Spleen (tissue), 13 donors: ENCODE measurements around the gene MAGEB16. TPM values are rescaled to one million over a fixed set of nuclear protein-coding genes. Genes with fewer than 3 reads are reported as not detected.

Experiments used
- DNase-seq: peaks from one replicate; pipeline ENCODE4 v3.0.0-alpha.2; 2020
- H3K27ac ChIP-seq, 8 donors: fragments of 200-600 bp; sonication (generic) in 7 of 8; 1 replicate in 4 of 8; 2 replicates in 4 of 8; pipeline versions ENCODE4 v1.5.0 to v1.8.0; 2016 to 2021; ENCODE audit warnings: inconsistent platforms in 4 of 8, mild to moderate bottlenecking in 4 of 8, moderate library complexity in 1 of 8
- H3K27me3 ChIP-seq, 7 donors: fragments of 200-600 bp; sonication (generic) in 6 of 7; replicated peaks in 1 of 7; 1 replicate in 4 of 7; 2 replicates in 3 of 7; pipeline versions ENCODE4 v1.5.0 to v1.8.0; 2016 to 2021; ENCODE audit warnings: inconsistent platforms in 3 of 7, mild to moderate bottlenecking in 1 of 7
- H3K36me3 ChIP-seq, 6 donors: fragments of 200-600 bp; sonication (generic) in 5 of 6; 1 replicate in 4 of 6; 2 replicates in 2 of 6; pipeline versions ENCODE4 v1.5.0 to v1.8.0; 2016 to 2021; ENCODE audit warnings: inconsistent platforms in 2 of 6
- H3K4me1 ChIP-seq, 6 donors: fragments of 200-600 bp; sonication (generic) in 5 of 6; 1 replicate in 3 of 6; 2 replicates in 3 of 6; pipeline versions ENCODE4 v1.5.0 to v1.8.0; 2016 to 2021; ENCODE audit warnings: inconsistent platforms in 3 of 6
- H3K4me3 ChIP-seq, 8 donors: fragments of 200-600 bp; sonication (generic) in 7 of 8; 1 replicate in 4 of 8; 2 replicates in 4 of 8; pipeline versions ENCODE4 v1.5.0 to v1.8.0; 2016 to 2021; ENCODE audit warnings: inconsistent platforms in 4 of 8, mild to moderate bottlenecking in 4 of 8, moderate library complexity in 2 of 8
- H3K9me3 ChIP-seq, 8 donors: fragments of 200-600 bp; sonication (generic) in 7 of 8; 1 replicate in 4 of 8; 2 replicates in 4 of 8; pipeline versions ENCODE4 v1.5.0 to v1.8.0; 2016 to 2021; ENCODE audit warnings: inconsistent platforms in 4 of 8
- POLR2A ChIP-seq, 3 donors: fragments of 450-650 bp; IDR thresholded peaks; one replicate each; pipeline ENCODE4 v1.5.1; 2017; ENCODE audit warnings: antibody characterized with exemption in 3 of 3, mild to moderate bottlenecking in 1 of 3
- POLR2AphosphoS5 ChIP-seq, 3 donors: sonication (generic); formaldehyde crosslinking; IDR thresholded peaks; one replicate each; pipeline ENCODE4 v1.5.1; 2017; ENCODE audit warnings: antibody characterized with exemption in 3 of 3
- WGBS, 5 donors: extraction: QIAGEN DNeasy Blood & Tissue Kit in 3 of 5; methylation state at CpG; one replicate each; pipeline versions ENCODE4 v1.1.5 to v1.1.7; 2013 to 2018; 5-methylcytosine and 5-hydroxymethylcytosine counted together
- intact Hi-C: fragments of 100-400 bp; cut with DNase I; formaldehyde crosslinking; loops from one replicate; pipeline ENCODE4 v1.15.0; 2023; ENCODE audit warnings: low total_unique reads
- long read RNA-seq, 2 donors: transcript quantifications; one replicate each; lab custom pipeline, GENCODE V29; 2026
- polyA plus RNA-seq, 3 donors: library from polyadenylated mRNA; stranded (reverse); fragments of 200-250 nt; gene quantifications; one replicate each; pipeline ENCODE4 v1.2.1, GENCODE V29; 2013
- total RNA-seq, 7 donors: library from RNA; depleted of rRNA in 3 of 7; stranded (reverse); fragments of >200 nt in 3 of 7; fragmentation: NEBNext Ultra II Directional in 4 of 7; extraction: Animal tissue kit (Norgen Biotek cat#: 25700) in 4 of 7; gene quantifications; one replicate each; pipeline versions ENCODE4 v1.1.0 to v1.2.1, GENCODE V29; 2016 to 2021
- TF ChIP-seq, protein P1 (sequence below), 11 experiments: fragments of 200-600 bp in 7 of 11; fragments of 450-650 bp in 4 of 11; sonication (generic) in 4 of 11; IDR thresholded peaks in 8 of 11; conservative IDR thresholded peaks in 3 of 11; 1 replicate in 7 of 11; 2 replicates in 4 of 11; pipeline versions ENCODE4 v1.4.0 to v1.8.0; 2016 to 2021; ENCODE audit warnings: antibody characterized with exemption in 11 of 11, inconsistent platforms in 4 of 11, mild to moderate bottlenecking in 1 of 11
- donor health status: healthy with polysubstance abuse.
- donor health status: DM: no; HTN: no; CAD: no; lungs with moderate emphysema.
- donor health status: DM: no; HTN: no; CAD: no.
- donor health status: Bipolar disorder and iron deficiency.
- donor health status: healthy.
- donor health status: DM: no; HTN: no; CAD: no.
- donor health status: DM: yes; HTN: yes; CAD: no.

The MAGEB16 gene
- total RNA-seq, result not detected
- not detected for polyA plus RNA-seq
- long read RNA-seq, donor 1, result 0 reads
- long read RNA-seq, donor 2, result 0 reads

DNA sequence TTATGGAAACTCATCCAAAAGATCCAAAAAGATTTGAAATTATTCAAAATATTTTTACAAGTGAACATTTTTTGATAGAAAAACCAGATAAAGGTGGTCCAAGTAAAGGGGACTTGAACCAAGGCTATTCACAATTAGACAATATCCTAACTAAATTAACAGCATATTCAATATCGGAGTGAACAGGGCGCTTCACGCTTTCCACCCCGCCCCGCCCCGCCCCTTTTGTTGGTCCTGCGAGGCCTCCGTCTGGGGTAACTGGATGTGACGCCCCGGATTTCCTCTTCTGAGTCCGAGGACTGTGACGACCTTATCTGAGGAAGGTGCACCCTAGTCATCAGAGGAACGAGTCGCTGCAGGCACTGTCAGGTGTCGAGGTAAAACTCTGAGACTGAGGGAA lies at the start of gene MAGEB16:
TSS of gene MAGEB16 (plus strand) at position 301 of the 400 bp plus-strand sequence. CDS start 3,855 bp downstream, outside the sequence.
- 81 to 97% (median 94%) methylated on average over 14 to 15 of the region's 15 CpGs for WGBS, 5 donors
- Histone ChIP-seq H3K4me1 (no peaks in the 10 kb centered on the region), H3K9me3 (no peaks in the 10 kb centered on the region), H3K4me3 (no peak within 1 kb of the TSS), H3K27ac (no peak within 1 kb of the TSS), H3K36me3 (no peaks in the 10 kb centered on the region), H3K27me3 (no peaks in the 10 kb centered on the region)
- no peak for TF ChIP-seq POLR2AphosphoS5 (IDR thresholded peaks at IDR 0.05)
- TF ChIP-seq, protein P1, sequence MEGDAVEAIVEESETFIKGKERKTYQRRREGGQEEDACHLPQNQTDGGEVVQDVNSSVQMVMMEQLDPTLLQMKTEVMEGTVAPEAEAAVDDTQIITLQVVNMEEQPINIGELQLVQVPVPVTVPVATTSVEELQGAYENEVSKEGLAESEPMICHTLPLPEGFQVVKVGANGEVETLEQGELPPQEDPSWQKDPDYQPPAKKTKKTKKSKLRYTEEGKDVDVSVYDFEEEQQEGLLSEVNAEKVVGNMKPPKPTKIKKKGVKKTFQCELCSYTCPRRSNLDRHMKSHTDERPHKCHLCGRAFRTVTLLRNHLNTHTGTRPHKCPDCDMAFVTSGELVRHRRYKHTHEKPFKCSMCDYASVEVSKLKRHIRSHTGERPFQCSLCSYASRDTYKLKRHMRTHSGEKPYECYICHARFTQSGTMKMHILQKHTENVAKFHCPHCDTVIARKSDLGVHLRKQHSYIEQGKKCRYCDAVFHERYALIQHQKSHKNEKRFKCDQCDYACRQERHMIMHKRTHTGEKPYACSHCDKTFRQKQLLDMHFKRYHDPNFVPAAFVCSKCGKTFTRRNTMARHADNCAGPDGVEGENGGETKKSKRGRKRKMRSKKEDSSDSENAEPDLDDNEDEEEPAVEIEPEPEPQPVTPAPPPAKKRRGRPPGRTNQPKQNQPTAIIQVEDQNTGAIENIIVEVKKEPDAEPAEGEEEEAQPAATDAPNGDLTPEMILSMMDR (IDR thresholded peaks at IDR 0.05 in 8 of 11, conservative IDR thresholded peaks at IDR 0.05 in 3 of 11), result no peak
- TF ChIP-seq POLR2A (IDR thresholded peaks at IDR 0.05), result no peak
- DNase-seq, result no peak
- intact Hi-C loops, result no loop called here

DNA sequence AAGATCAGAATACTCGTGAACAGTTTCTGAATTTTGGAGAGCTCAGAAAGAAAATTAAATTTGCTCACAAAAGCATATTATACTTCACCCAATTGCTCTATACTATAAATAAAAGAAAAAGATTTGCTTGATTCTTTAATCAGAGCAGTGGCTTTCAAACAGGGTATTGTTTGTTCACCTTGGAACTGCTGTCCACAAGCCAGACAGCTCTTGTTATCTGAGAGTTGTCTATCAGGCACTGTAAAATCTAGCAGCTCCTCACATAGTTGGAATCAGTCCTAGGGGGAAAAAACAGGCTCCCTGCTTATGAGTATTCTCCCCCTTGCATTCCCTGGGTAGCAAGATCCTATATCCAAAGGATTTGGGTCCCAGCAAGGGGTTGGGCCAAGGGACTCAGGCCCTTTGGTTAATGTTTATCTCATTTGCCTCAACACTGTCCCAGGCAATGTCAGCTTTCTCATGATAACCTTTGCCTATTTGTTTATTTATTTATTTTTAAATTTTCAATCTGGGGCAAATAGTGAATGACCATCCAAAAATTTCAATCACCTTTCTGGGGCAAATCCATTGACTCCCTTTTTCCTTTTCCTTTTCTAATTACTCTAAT lies 24.1 kb upstream of the MAGEB16 start:
- Histone ChIP-seq H3K4me1 (no peaks in the 10 kb centered on the region), H3K9me3 (no peaks in the 10 kb centered on the region), H3K36me3 (no peaks in the 10 kb centered on the region), H3K27ac (no peak overlapping the region), H3K4me3 (no peak overlapping the region), H3K27me3 (no peaks in the 10 kb centered on the region)
- TF ChIP-seq POLR2A (IDR thresholded peaks at IDR 0.05) (no peak), POLR2AphosphoS5 (IDR thresholded peaks at IDR 0.05) (no peak)
- TF ChIP-seq, protein P1 (IDR thresholded peaks at IDR 0.05 in 8 of 11, conservative IDR thresholded peaks at IDR 0.05 in 3 of 11), result no peak
- intact Hi-C loops, result no loop called here
- no peak for DNase-seq
- WGBS, 5 donors, result 77 to 100% (median 90%) methylated on average over 1 of the region's 1 CpG

DNA sequence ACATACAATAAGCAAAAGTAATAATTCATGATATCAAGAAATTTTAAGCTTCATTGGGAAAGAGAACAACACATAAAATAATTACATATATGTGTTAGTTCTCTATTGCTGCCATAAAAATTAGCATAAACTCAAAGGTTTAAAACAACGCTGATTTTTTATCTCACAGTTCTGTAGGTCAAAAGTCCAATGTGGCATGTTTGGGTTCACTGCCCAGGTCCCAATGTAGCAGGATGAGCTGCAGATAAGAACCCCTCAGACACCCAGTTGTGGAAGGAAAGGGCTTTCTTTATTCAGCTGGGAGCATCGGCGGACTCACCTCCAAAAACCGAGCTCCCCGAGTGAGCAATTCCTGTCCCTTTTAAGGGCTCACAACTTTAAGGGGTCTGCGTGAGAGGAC lies 13.1 kb upstream of the MAGEB16 start:
- no peak for TF ChIP-seq POLR2AphosphoS5 (IDR thresholded peaks at IDR 0.05)
- no peak for TF ChIP-seq POLR2A (IDR thresholded peaks at IDR 0.05)
- TF ChIP-seq, protein P1 (IDR thresholded peaks at IDR 0.05 in 8 of 11, conservative IDR thresholded peaks at IDR 0.05 in 3 of 11), result no peak
- intact Hi-C loops, result no loop called here
- no peak overlapping the region for H3K27ac ChIP-seq
- no peak overlapping the region for H3K4me3 ChIP-seq
- H3K4me1 ChIP-seq, result no peaks in the 10 kb centered on the region
- DNase-seq, result no peak
- H3K36me3 ChIP-seq, result no peaks in the 10 kb centered on the region
- H3K27me3 ChIP-seq, result no peaks in the 10 kb centered on the region
- H3K9me3 ChIP-seq, result no peaks in the 10 kb centered on the region
- 75 to 96% (median 84%) methylated on average over 4 to 6 of the region's 6 CpGs for WGBS, 5 donors

GRCh38 chrX:35786271-35786670 lies 11.9 kb upstream of the MAGEB16 start:
- DNase-seq, result no peak
- no peaks in the 10 kb centered on the region for H3K27me3 ChIP-seq
- H3K4me1 ChIP-seq, result no peaks in the 10 kb centered on the region
- intact Hi-C loops, result no loop called here
- no peak overlapping the region for H3K4me3 ChIP-seq
- no peaks in the 10 kb centered on the region for H3K36me3 ChIP-seq
- TF ChIP-seq POLR2AphosphoS5 (IDR thresholded peaks at IDR 0.05), result no peak
- TF ChIP-seq POLR2A (IDR thresholded peaks at IDR 0.05), result no peak
- TF ChIP-seq, protein P1 (IDR thresholded peaks at IDR 0.05 in 8 of 11, conservative IDR thresholded peaks at IDR 0.05 in 3 of 11), result no peak
- H3K9me3 ChIP-seq, result no peaks in the 10 kb centered on the region
- H3K27ac ChIP-seq, result no peak overlapping the region
- 67 to 93% (median 78%) methylated on average over 2 of the region's 2 CpGs for WGBS, 5 donors
